ENCODE data around the gene MRFAP1L1. TPM values are rescaled to one million over a fixed set of nuclear protein-coding genes. Genes with fewer than 3 reads are reported as not detected.

MRFAP1L1 gene
- polyA plus RNA-seq, 1 donor (not counting 4 experiments of a cell fraction or from before 2014, with no cell fraction given) = 77.9 TPM

GRCh38 chr4:6731780-6732179, 22.1 kb upstream of the MRFAP1L1 start:
- no peaks in the 10 kb centered on the region for H3K36me3 ChIP-seq (ENCODE audit: control insufficient read depth in 2 of 2, extremely low read depth in 1 of 2, insufficient read depth in 2 of 2, low read length in 2 of 2)
- TF ChIP-seq EZH2 (IDR thresholded peaks at IDR 0.05; ENCODE audit: low read length) (no peak), CTCF (optimal IDR thresholded peaks at IDR 0.05 in 1 of 3, IDR thresholded peaks at IDR 0.05 in 1 of 3, conservative IDR thresholded peaks at IDR 0.05 in 1 of 3; ENCODE audit: extremely low read depth in 1 of 3, insufficient read depth in 2 of 3, low read length in 3 of 3) (no peak)
- H3K9me1 ChIP-seq (ENCODE audit: control insufficient read depth, extremely low read depth, insufficient read depth, low read length) = no peaks in the 10 kb centered on the region
- H3K4me2 ChIP-seq (ENCODE audit: control insufficient read depth, extremely low read depth, insufficient read depth, low read depth, low read length) = no peak overlapping the region
- H3K4me3 ChIP-seq (ENCODE audit: control insufficient read depth in 2 of 3, extremely low read depth in 1 of 3, insufficient read depth in 2 of 3, low read depth in 1 of 3, low read length in 3 of 3) = no peak overlapping the region
- FAIRE-seq (no peak), DNase-seq (ENCODE audit: low read depth, low spot score) (no peak)
- no peak overlapping the region for H3K9ac ChIP-seq (ENCODE audit: control insufficient read depth, extremely low read depth, insufficient read depth, low read length)
- H3K27ac ChIP-seq (ENCODE audit: control insufficient read depth, insufficient read depth, low read length) = no peak overlapping the region
- dilution Hi-C loops (cut with MboI; ENCODE audit: extremely low pct_ligation_motif_present, low sequenced_read_pairs) = no loop called here
- no peak overlapping the region for H2AFZ ChIP-seq (ENCODE audit: control insufficient read depth, low read length)
- H3K27me3 ChIP-seq (ENCODE audit: control insufficient read depth, extremely low read depth, insufficient read depth, low read length) = no peaks in the 10 kb centered on the region
- H3K79me2 ChIP-seq (ENCODE audit: control insufficient read depth, insufficient read depth, low read length) = no peaks in the 10 kb centered on the region
- H4K20me1 ChIP-seq (ENCODE audit: control insufficient read depth, extremely low read depth, insufficient read depth, low read length) = no peaks in the 10 kb centered on the region
- peaks cover 9% of the 10 kb centered on the region for H3K4me1 ChIP-seq (ENCODE audit: control insufficient read depth, extremely low read depth, insufficient read depth, low read length)
- no peaks in the 10 kb centered on the region for H3K9me3 ChIP-seq (ENCODE audit: control insufficient read depth, low read depth, low read length)

- Histone ChIP-seq H3K9me3 (ENCODE audit: control insufficient read depth, low read depth, low read length) (no peaks in the 10 kb centered on the region), H3K4me2 (ENCODE audit: control insufficient read depth, extremely low read depth, insufficient read depth, low read depth, low read length) (no peak overlapping the region), H3K27me3 (ENCODE audit: control insufficient read depth, extremely low read depth, insufficient read depth, low read length) (no peaks in the 10 kb centered on the region), H3K79me2 (ENCODE audit: control insufficient read depth, insufficient read depth, low read length) (no peaks in the 10 kb centered on the region), H3K4me3 (ENCODE audit: control insufficient read depth in 2 of 3, extremely low read depth in 1 of 3, insufficient read depth in 2 of 3, low read depth in 1 of 3, low read length in 3 of 3) (no peak overlapping the region), H4K20me1 (ENCODE audit: control insufficient read depth, extremely low read depth, insufficient read depth, low read length) (no peaks in the 10 kb centered on the region), H3K36me3 (ENCODE audit: control insufficient read depth in 2 of 2, extremely low read depth in 1 of 2, insufficient read depth in 2 of 2, low read length in 2 of 2) (no peaks in the 10 kb centered on the region), H3K9me1 (ENCODE audit: control insufficient read depth, extremely low read depth, insufficient read depth, low read length) (no peaks in the 10 kb centered on the region), H3K27ac (ENCODE audit: control insufficient read depth, insufficient read depth, low read length) (no peak overlapping the region), H3K4me1 (ENCODE audit: control insufficient read depth, extremely low read depth, insufficient read depth, low read length) (peaks cover 9% of the 10 kb centered on the region), H2AFZ (ENCODE audit: control insufficient read depth, low read length) (no peak overlapping the region), H3K9ac (ENCODE audit: control insufficient read depth, extremely low read depth, insufficient read depth, low read length) (no peak overlapping the region)
- TF ChIP-seq CTCF (optimal IDR thresholded peaks at IDR 0.05 in 1 of 3, IDR thresholded peaks at IDR 0.05 in 1 of 3, conservative IDR thresholded peaks at IDR 0.05 in 1 of 3; ENCODE audit: extremely low read depth in 1 of 3, insufficient read depth in 2 of 3, low read length in 3 of 3) = no peak
- no peak for TF ChIP-seq EZH2 (IDR thresholded peaks at IDR 0.05; ENCODE audit: low read length)
- dilution Hi-C loops (cut with MboI; ENCODE audit: extremely low pct_ligation_motif_present, low sequenced_read_pairs) = no loop called here
- FAIRE-seq = no peak
- no peak for DNase-seq (ENCODE audit: low read depth, low spot score)
Measured at GRCh38 chr4:6731318-6731675, 21.6 kb upstream of the MRFAP1L1 start.

All from keratinocyte (primary cell).